Spleen (tissue), 11 donors: ENCODE results near the gene SERPINB5. TPM values are rescaled to one million over a fixed set of nuclear protein-coding genes. Genes with fewer than 3 reads are reported as not detected.

Source experiments
- DNase-seq: peaks from one replicate; pipeline ENCODE4 v3.0.0-alpha.2; 2020
- H3K27ac ChIP-seq, 8 donors: fragments of 200-600 bp; sonication (generic) in 7 of 8; 1 replicate in 4 of 8; 2 replicates in 4 of 8; pipeline versions ENCODE4 v1.5.0 to v1.8.0; 2016 to 2021; ENCODE audit warnings: inconsistent platforms in 4 of 8, mild to moderate bottlenecking in 4 of 8, moderate library complexity in 1 of 8
- H3K27me3 ChIP-seq, 7 donors: fragments of 200-600 bp; sonication (generic) in 6 of 7; replicated peaks in 1 of 7; 1 replicate in 4 of 7; 2 replicates in 3 of 7; pipeline versions ENCODE4 v1.5.0 to v1.8.0; 2016 to 2021; ENCODE audit warnings: inconsistent platforms in 3 of 7, mild to moderate bottlenecking in 1 of 7
- H3K36me3 ChIP-seq, 6 donors: fragments of 200-600 bp; sonication (generic) in 5 of 6; 1 replicate in 4 of 6; 2 replicates in 2 of 6; pipeline versions ENCODE4 v1.5.0 to v1.8.0; 2016 to 2021; ENCODE audit warnings: inconsistent platforms in 2 of 6
- H3K4me1 ChIP-seq, 6 donors: fragments of 200-600 bp; sonication (generic) in 5 of 6; 1 replicate in 3 of 6; 2 replicates in 3 of 6; pipeline versions ENCODE4 v1.5.0 to v1.8.0; 2016 to 2021; ENCODE audit warnings: inconsistent platforms in 3 of 6
- H3K4me3 ChIP-seq, 8 donors: fragments of 200-600 bp; sonication (generic) in 7 of 8; 1 replicate in 4 of 8; 2 replicates in 4 of 8; pipeline versions ENCODE4 v1.5.0 to v1.8.0; 2016 to 2021; ENCODE audit warnings: inconsistent platforms in 4 of 8, mild to moderate bottlenecking in 4 of 8, moderate library complexity in 2 of 8
- H3K9me3 ChIP-seq, 8 donors: fragments of 200-600 bp; sonication (generic) in 7 of 8; 1 replicate in 4 of 8; 2 replicates in 4 of 8; pipeline versions ENCODE4 v1.5.0 to v1.8.0; 2016 to 2021; ENCODE audit warnings: inconsistent platforms in 4 of 8
- CTCF ChIP-seq, 11 experiments: fragments of 200-600 bp in 7 of 11; fragments of 450-650 bp in 4 of 11; sonication (generic) in 4 of 11; IDR thresholded peaks in 8 of 11; conservative IDR thresholded peaks in 3 of 11; 1 replicate in 7 of 11; 2 replicates in 4 of 11; pipeline versions ENCODE4 v1.4.0 to v1.8.0; 2016 to 2021; ENCODE audit warnings: antibody characterized with exemption in 11 of 11, inconsistent platforms in 4 of 11, mild to moderate bottlenecking in 1 of 11
- POLR2A ChIP-seq, 3 donors: fragments of 450-650 bp; IDR thresholded peaks; one replicate each; pipeline ENCODE4 v1.5.1; 2017; ENCODE audit warnings: antibody characterized with exemption in 3 of 3, mild to moderate bottlenecking in 1 of 3
- POLR2AphosphoS5 ChIP-seq, 3 donors: sonication (generic); formaldehyde crosslinking; IDR thresholded peaks; one replicate each; pipeline ENCODE4 v1.5.1; 2017; ENCODE audit warnings: antibody characterized with exemption in 3 of 3
- WGBS, 5 donors: extraction: QIAGEN DNeasy Blood & Tissue Kit in 3 of 5; methylation state at CpG; one replicate each; pipeline versions ENCODE4 v1.1.5 to v1.1.7; 2013 to 2018; 5-methylcytosine and 5-hydroxymethylcytosine counted together
- intact Hi-C: fragments of 100-400 bp; cut with DNase I; formaldehyde crosslinking; loops from one replicate; pipeline ENCODE4 v1.15.0; 2023; ENCODE audit warnings: low total_unique reads
- polyA plus RNA-seq, 3 donors: library from polyadenylated mRNA; stranded (reverse); fragments of 200-250 nt; gene quantifications; one replicate each; pipeline ENCODE4 v1.2.1, GENCODE V29; 2013
- total RNA-seq, 7 donors: library from RNA; depleted of rRNA in 3 of 7; stranded (reverse); fragments of >200 nt in 3 of 7; fragmentation: NEBNext Ultra II Directional in 4 of 7; extraction: Animal tissue kit (Norgen Biotek cat#: 25700) in 4 of 7; gene quantifications; one replicate each; pipeline versions ENCODE4 v1.1.0 to v1.2.1, GENCODE V29; 2016 to 2021
- donor health status: healthy with polysubstance abuse.
- donor health status: DM: no; HTN: no; CAD: no; lungs with moderate emphysema.
- donor health status: DM: no; HTN: no; CAD: no.
- donor health status: Bipolar disorder and iron deficiency.
- donor health status: healthy.
- donor health status: DM: no; HTN: no; CAD: no.
- donor health status: DM: yes; HTN: yes; CAD: no.

Gene SERPINB5
- total and polyA plus RNA-seq, 10 donors, result 0.02 TPM; not detected in 9

DNA sequence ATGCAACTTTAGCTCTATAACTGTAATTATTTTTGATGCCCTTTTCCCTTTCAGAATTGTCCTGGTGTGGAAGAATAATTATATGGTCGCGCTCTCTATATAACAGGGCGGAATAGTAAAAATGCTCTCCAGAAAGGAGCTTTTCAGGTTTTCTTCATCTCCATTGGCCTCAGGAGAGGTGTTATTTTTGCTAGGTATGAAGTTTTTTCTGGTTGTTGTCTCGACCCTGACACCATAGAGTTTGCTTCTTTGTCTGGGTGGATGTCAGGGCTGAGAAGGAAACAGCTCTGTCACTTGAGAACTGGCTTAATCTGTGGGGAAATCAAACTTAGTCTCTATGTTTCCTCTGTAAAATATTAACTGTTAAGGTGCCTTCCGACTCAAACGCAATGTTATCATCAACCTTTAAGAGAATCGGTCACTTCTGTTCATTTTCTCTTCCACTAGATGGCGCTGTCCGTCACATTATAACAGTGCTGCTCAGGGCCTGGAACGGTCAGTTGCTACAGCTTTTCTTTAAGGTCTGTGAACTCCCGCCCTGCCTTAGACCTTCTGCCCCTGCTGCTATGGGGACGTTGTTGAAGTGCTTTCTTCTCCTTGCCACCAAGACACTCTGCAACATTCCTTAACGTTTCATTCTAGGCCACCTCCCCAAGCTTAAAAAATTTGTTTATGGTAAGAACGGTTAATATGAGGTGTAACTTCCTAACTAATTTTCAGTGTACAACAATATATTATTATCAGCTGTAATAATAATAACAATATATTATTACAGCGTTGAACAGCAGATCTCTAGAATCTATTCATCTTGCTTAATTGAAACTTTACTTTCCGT lies 41.6 kb downstream of the SERPINB5 start:
- intact Hi-C loops, result loop anchor here (10.0 kb wide), 1 partner anchor 326 kb away; no protein-coding TSS in a partner anchor
- Histone ChIP-seq H3K36me3 (no peaks in the 10 kb centered on the region), H3K4me1 (peaks cover 0 to 7% (median 2%) of the 10 kb centered on the region in 6 donors), H3K4me3 (no peak overlapping the region), H3K27ac (no peak overlapping the region), H3K9me3 (no peaks in the 10 kb centered on the region), H3K27me3 (peaks cover 0 to 6% (median 0%) of the 10 kb centered on the region in 7 donors)
- no peak for DNase-seq
- TF ChIP-seq POLR2AphosphoS5 (IDR thresholded peaks at IDR 0.05) (no peak), CTCF (IDR thresholded peaks at IDR 0.05 in 8 of 11, conservative IDR thresholded peaks at IDR 0.05 in 3 of 11) (peak in 10 of 11 experiments; percentile 34 to 76 (median 71))
- 34 to 43% (median 36%) methylated on average over 16 of the region's 16 CpGs for WGBS, 5 donors

GRCh38 chr18:63520053-63520685 lies 43.4 kb downstream of the SERPINB5 start:
- intact Hi-C loops, result loop anchor here (5.0 to 10.0 kb wide), 3 partner anchors 57 to 465 kb away; no protein-coding TSS in a partner anchor
- no peaks in the 10 kb centered on the region for H3K9me3 ChIP-seq
- no peak for DNase-seq
- H3K27ac ChIP-seq, result no peak overlapping the region
- H3K36me3 ChIP-seq, result no peaks in the 10 kb centered on the region
- no peak for TF ChIP-seq CTCF (IDR thresholded peaks at IDR 0.05 in 8 of 11, conservative IDR thresholded peaks at IDR 0.05 in 3 of 11)
- no peak for TF ChIP-seq POLR2A (IDR thresholded peaks at IDR 0.05)
- TF ChIP-seq POLR2AphosphoS5 (IDR thresholded peaks at IDR 0.05), result no peak
- peaks cover 0 to 7% (median 2%) of the 10 kb centered on the region in 6 donors for H3K4me1 ChIP-seq
- no peak overlapping the region for H3K4me3 ChIP-seq
- WGBS, 5 donors, result 55 to 82% (median 78%) methylated on average over 3 of the region's 3 CpGs
- peaks cover 0 to 5% (median 0%) of the 10 kb centered on the region in 7 donors for H3K27me3 ChIP-seq

GRCh38 chr18:63523660-63524059 lies 46.9 kb downstream of the SERPINB5 start:
- peaks cover 0 to 9% (median 0%) of the 10 kb centered on the region in 8 donors for H3K9me3 ChIP-seq
- intact Hi-C loops, result loop anchor here (5.0 to 10.0 kb wide), 3 partner anchors 54 to 461 kb away; no protein-coding TSS in a partner anchor
- no peak for DNase-seq
- 63 to 78% (median 72%) methylated on average over 4 of the region's 4 CpGs for WGBS, 5 donors
- no peak overlapping the region for H3K27ac ChIP-seq
- peaks cover 0 to under 1% (median 0%) of the 10 kb centered on the region in 6 donors for H3K4me1 ChIP-seq
- H3K4me3 ChIP-seq, result no peak overlapping the region
- TF ChIP-seq POLR2A (IDR thresholded peaks at IDR 0.05), result no peak
- H3K27me3 ChIP-seq, result peaks cover 0 to 5% (median 0%) of the 10 kb centered on the region in 7 donors
- H3K36me3 ChIP-seq, result no peaks in the 10 kb centered on the region

DNA sequence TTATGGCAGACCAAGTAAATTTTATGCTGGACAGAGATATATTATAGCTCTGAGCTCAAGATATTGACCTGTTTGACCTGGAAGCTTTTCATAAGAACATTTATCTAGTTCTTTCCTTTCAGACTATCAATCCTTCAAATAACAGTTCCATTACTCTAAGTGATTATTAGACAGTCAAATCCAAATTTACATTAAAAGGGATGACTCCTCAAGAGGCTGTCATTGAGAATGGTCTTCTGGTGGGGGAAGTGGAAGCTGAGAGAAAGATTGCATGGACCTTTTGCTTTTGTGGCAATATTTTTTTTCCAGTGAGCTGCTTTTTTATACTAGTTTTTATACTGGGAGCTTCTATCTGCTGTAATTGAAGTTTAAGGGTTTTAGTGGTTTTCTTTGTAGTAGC lies 50.5 kb downstream of the SERPINB5 start:
- intact Hi-C loops, result loop anchor here (10.0 kb wide), 1 partner anchor 458 kb away; no protein-coding TSS in a partner anchor
- H3K36me3 ChIP-seq, result no peaks in the 10 kb centered on the region

More for the DNA sequence above, 50.5 kb downstream of the SERPINB5 start:
- peaks cover 0 to 5% (median 0%) of the 10 kb centered on the region in 7 donors for H3K27me3 ChIP-seq
- TF ChIP-seq CTCF (IDR thresholded peaks at IDR 0.05 in 8 of 11, conservative IDR thresholded peaks at IDR 0.05 in 3 of 11) (no peak), POLR2A (IDR thresholded peaks at IDR 0.05) (no peak), POLR2AphosphoS5 (IDR thresholded peaks at IDR 0.05) (no peak)
- DNase-seq, result no peak
- H3K4me3 ChIP-seq, result no peak overlapping the region
- H3K4me1 ChIP-seq, result no peaks in the 10 kb centered on the region
- no peak overlapping the region for H3K27ac ChIP-seq
- peaks cover 0 to 9% (median 0%) of the 10 kb centered on the region in 8 donors for H3K9me3 ChIP-seq
